B cell (primary cell): ENCODE results near the gene CDK13. TPM values are rescaled to one million over a fixed set of nuclear protein-coding genes. Genes with fewer than 3 reads are reported as not detected.

Experiments
- ATAC-seq: fragments of 200-7000 bp; cut with Tn5 transposase; one replicate; pipeline ENCODE4 v1.10.0; 2021; ENCODE audit warnings: low read depth, mild to moderate bottlenecking, moderate number of reproducible peaks, moderate library complexity
- CTCF ChIA-PET: fragments of 350-600 bp; sonication (Branson Sonifier 250); formaldehyde crosslinking; loops from one replicate; lab custom pipeline; 2021; ENCODE audit warnings: antibody characterized with exemption, inconsistent platforms; lab: Charles Lee
- POLR2A ChIA-PET: fragments of 350-600 bp; sonication (Branson Sonifier 250); formaldehyde crosslinking; loops from one replicate; lab custom pipeline; 2021; ENCODE audit warnings: antibody characterized with exemption; lab: Charles Lee
- DNase-seq: peaks from one replicate; pipeline ENCODE4 v3.0.0; 2013
- H2AFZ ChIP-seq: 2 replicates; pipeline ENCODE4 v1.6.1; 2012; ENCODE audit warnings: mild to moderate bottlenecking, low read depth, low read length; ENCODE audit not compliant: insufficient read depth, poor library complexity, severe bottlenecking
- H3K27ac ChIP-seq, 2 donors: 1 replicate in 1 of 2; 2 replicates in 1 of 2; pipeline ENCODE4 v1.5.1; 2012 to 2013; ENCODE audit warnings: low read length in 2 of 2, mild to moderate bottlenecking in 2 of 2, moderate library complexity in 1 of 2
- H3K27me3 ChIP-seq, 4 experiments: fragments of 200-600 bp in 1 of 4; sonication (generic) in 1 of 4; replicated peaks in 1 of 4; 1 replicate in 2 of 4; 2 replicates in 2 of 4; pipeline versions ENCODE4 v1.6.1 to v1.7.0; 2013 to 2016; ENCODE audit warnings: low read length in 3 of 4, mild to moderate bottlenecking in 2 of 4, mixed read lengths in 1 of 4, moderate library complexity in 1 of 4; ENCODE audit not compliant: insufficient read depth in 4 of 4, control insufficient read depth in 3 of 4; ENCODE audit errors: control extremely low read depth in 1 of 4
- H3K36me3 ChIP-seq, 2 experiments: replicated peaks in 1 of 2; 1 replicate in 1 of 2; 2 replicates in 1 of 2; pipeline versions ENCODE4 v1.6.1 to v1.7.1; 2013; ENCODE audit warnings: low read length in 1 of 2; ENCODE audit not compliant: insufficient read depth in 2 of 2, control insufficient read depth in 1 of 2; ENCODE audit errors: control extremely low read depth in 1 of 2, extremely low read depth in 1 of 2
- H3K4me1 ChIP-seq, 2 donors: fragments of 200-600 bp in 1 of 2; sonication (generic) in 1 of 2; 1 replicate in 1 of 2; 2 replicates in 1 of 2; pipeline versions ENCODE4 v1.5.1 to v1.6.1; 2013 to 2017; ENCODE audit warnings: low read length in 2 of 2; ENCODE audit not compliant: control insufficient read depth in 2 of 2, insufficient read depth in 2 of 2
- H3K4me2 ChIP-seq: replicated peaks from 2 replicates; pipeline ENCODE3; 2012; ENCODE audit warnings: mild to moderate bottlenecking, low read depth, low read length; ENCODE audit not compliant: poor library complexity, severe bottlenecking
- H3K4me3 ChIP-seq, 5 experiments: fragments of 200-600 bp in 1 of 5; sonication (generic) in 1 of 5; 1 replicate in 3 of 5; 2 replicates in 2 of 5; pipeline versions ENCODE4 v1.5.1 to v1.7.0; 2011 to 2016; ENCODE audit warnings: low read length in 4 of 5, mild to moderate bottlenecking in 4 of 5, low read depth in 2 of 5, control low read depth in 1 of 5, moderate library complexity in 1 of 5; ENCODE audit not compliant: insufficient read depth in 1 of 5; ENCODE audit errors: control extremely low read depth in 1 of 5, extremely low read depth in 1 of 5
- H3K79me2 ChIP-seq: fragments of 200-600 bp; sonication (generic); one replicate; pipeline ENCODE4 v1.6.0; 2016; ENCODE audit warnings: low read length; ENCODE audit not compliant: control insufficient read depth, insufficient read depth
- H3K9ac ChIP-seq: fragments of 200-600 bp; sonication (generic); 2 replicates; pipeline ENCODE4 v1.6.1; 2017; ENCODE audit warnings: mild to moderate bottlenecking, low read length, moderate library complexity
- H3K9me3 ChIP-seq, 3 donors: one replicate each; pipeline versions ENCODE4 v1.6.1 to v1.7.1; 2013; ENCODE audit warnings: low read length in 2 of 3; ENCODE audit not compliant: control insufficient read depth in 2 of 3, insufficient read depth in 1 of 3; ENCODE audit errors: control extremely low read depth in 1 of 3
- H4K20me1 ChIP-seq: 2 replicates; pipeline ENCODE4 v1.6.0; 2012; ENCODE audit warnings: mild to moderate bottlenecking, low read length; ENCODE audit not compliant: insufficient read depth, control insufficient read depth, poor library complexity, severe bottlenecking
- H3K27ac Mint-ChIP-seq: one replicate; pipeline ENCODE4 v1.8.0; 2021; ENCODE audit warnings: mixed read lengths
- H3K27me3 Mint-ChIP-seq: one replicate; pipeline ENCODE4 v1.8.0; 2021; ENCODE audit warnings: mixed read lengths
- H3K4me1 Mint-ChIP-seq: one replicate; pipeline ENCODE4 v1.8.0; 2021; ENCODE audit warnings: mixed read lengths
- H3K4me3 Mint-ChIP-seq: one replicate; pipeline ENCODE4 v1.8.0; 2021; ENCODE audit warnings: mixed read lengths
- H3K9me3 Mint-ChIP-seq: one replicate; pipeline ENCODE4 v1.8.0; 2022; ENCODE audit warnings: mixed read lengths; ENCODE audit not compliant: insufficient read depth
- EZH2 ChIP-seq: IDR thresholded peaks from 2 replicates; pipeline ENCODE4 v1.6.1; 2012; ENCODE audit warnings: borderline replicate concordance, low read depth, mild to moderate bottlenecking, moderate library complexity, low read length; ENCODE audit not compliant: insufficient read depth, poor library complexity, severe bottlenecking
- WGBS: methylation state at CpG from one replicate; pipeline ENCODE4 v1.1.5; 2013; ENCODE audit warnings: missing lambda C conversion rate; ENCODE audit not compliant: insufficient coverage; 5-methylcytosine and 5-hydroxymethylcytosine counted together
- intact Hi-C: fragments of 100-400 bp; cut with micrococcal nuclease; formaldehyde crosslinking; loops from one replicate; pipeline ENCODE4 v1.10.0; 2022
- polyA plus RNA-seq: library from polyadenylated mRNA; depleted of rRNA; stranded (reverse); fragments of >200 nt; gene quantifications from 2 replicates; pipeline ENCODE4 v1.2.3, GENCODE V29; 2012
- total RNA-seq, 2 donors: library from RNA; stranded (reverse); fragments of 120-200 nt in 1 of 2; gene quantifications; 1 replicate in 1 of 2; 2 replicates in 1 of 2; pipeline versions ENCODE4 v1.2.3 to v1.2.4, GENCODE V29; 2013 to 2022
- TF ChIP-seq, protein P1 (sequence below): fragments of 200-600 bp; IDR thresholded peaks from one replicate; pipeline ENCODE4 v1.8.0; 2022; ENCODE audit warnings: antibody characterized with exemption, mild to moderate bottlenecking

CDK13 gene
- total and polyA plus RNA-seq, 2 donors (not counting 1 experiment from before 2014, with no cell fraction given): 56.1 to 146 TPM

DNA sequence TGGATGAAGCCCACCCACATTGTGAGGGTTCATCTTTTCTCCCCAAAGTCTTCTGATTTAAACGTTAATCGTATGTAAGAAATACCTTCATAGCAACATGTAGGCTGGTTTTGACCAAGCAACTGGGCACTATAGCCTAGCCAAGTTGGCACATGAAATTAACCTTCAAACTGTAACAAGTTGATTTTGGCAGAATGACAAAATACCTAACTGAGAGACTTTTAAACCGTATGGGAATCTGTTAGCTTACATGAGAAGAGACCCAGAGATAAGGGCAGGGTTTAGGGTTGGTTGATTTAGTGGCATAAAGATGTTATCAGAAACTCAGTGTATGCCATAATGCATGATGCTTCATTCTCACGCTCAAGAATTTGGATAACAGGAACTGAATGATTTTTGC lies 69.5 kb downstream of the CDK13 start:
- DNase-seq (no peak), ATAC-seq (no peak)
- H3K27me3 ChIP-seq: no peaks in the 10 kb centered on the region
- intact Hi-C loops: loop anchor here (5.0 kb wide), 1 partner anchor 67 kb away; the partner anchor contains the start of gene CDK13
- peaks cover 9% of the 10 kb centered on the region for H3K79me2 ChIP-seq
- Mint-ChIP-seq H3K4me3 (no peak overlapping the region), H3K9me3 (no peaks in the 10 kb centered on the region), H3K27ac (no peak overlapping the region), H3K4me1 (peaks cover 24% of the 10 kb centered on the region), H3K27me3 (no peaks in the 10 kb centered on the region)
- H3K9me3 ChIP-seq: no peaks in the 10 kb centered on the region
- no peak overlapping the region for H3K27ac ChIP-seq
- H3K4me1 ChIP-seq: peaks cover 8 to 12% of the 10 kb centered on the region in 2 donors
- WGBS: 100% methylated on average over 3 of the region's 4 CpGs
- POLR2A ChIA-PET: no interaction called here
- no peak overlapping the region for H3K4me2 ChIP-seq
- H2AFZ ChIP-seq: no peak overlapping the region
- H3K9ac ChIP-seq: no peak overlapping the region
- H3K4me3 ChIP-seq: no peak overlapping the region
- no peaks in the 10 kb centered on the region for H4K20me1 ChIP-seq
- H3K36me3 ChIP-seq: peaks cover 5 to 27% of the 10 kb centered on the region in 2 experiments
- TF ChIP-seq, protein P1, sequence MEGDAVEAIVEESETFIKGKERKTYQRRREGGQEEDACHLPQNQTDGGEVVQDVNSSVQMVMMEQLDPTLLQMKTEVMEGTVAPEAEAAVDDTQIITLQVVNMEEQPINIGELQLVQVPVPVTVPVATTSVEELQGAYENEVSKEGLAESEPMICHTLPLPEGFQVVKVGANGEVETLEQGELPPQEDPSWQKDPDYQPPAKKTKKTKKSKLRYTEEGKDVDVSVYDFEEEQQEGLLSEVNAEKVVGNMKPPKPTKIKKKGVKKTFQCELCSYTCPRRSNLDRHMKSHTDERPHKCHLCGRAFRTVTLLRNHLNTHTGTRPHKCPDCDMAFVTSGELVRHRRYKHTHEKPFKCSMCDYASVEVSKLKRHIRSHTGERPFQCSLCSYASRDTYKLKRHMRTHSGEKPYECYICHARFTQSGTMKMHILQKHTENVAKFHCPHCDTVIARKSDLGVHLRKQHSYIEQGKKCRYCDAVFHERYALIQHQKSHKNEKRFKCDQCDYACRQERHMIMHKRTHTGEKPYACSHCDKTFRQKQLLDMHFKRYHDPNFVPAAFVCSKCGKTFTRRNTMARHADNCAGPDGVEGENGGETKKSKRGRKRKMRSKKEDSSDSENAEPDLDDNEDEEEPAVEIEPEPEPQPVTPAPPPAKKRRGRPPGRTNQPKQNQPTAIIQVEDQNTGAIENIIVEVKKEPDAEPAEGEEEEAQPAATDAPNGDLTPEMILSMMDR: no peak
- TF ChIP-seq EZH2: no peak
- CTCF ChIA-PET: interaction anchor here (0.6 to 2.1 kb wide), 6 partner anchors 9 to 123 kb away, joined by 3 to 7 read pairs (median 3); no protein-coding TSS in a partner anchor

DNA sequence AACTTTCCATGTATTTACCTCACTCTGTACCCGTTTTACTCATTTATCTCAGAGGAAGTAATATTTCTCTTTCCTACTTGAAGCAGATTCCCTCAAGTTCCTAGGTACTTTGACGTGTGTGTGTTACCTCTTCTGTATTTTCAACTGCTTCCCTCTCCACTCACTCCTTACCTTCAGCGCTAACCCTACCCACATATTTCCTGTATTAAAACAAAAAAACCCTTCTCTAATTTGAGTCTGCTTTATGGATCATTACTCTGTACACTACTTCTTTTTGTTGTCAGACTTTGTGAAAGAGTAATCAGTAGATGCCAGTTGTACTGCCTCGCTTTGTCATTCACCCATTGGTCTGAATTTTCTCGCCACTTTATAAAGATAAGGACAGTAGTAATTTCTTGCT lies 74.0 kb downstream of the CDK13 start:
- intact Hi-C loops: no loop called here
- Histone ChIP-seq H3K36me3 (peaks cover 6 to 26% of the 10 kb centered on the region in 2 experiments), H3K4me3 (no peak overlapping the region), H3K4me2 (no peak overlapping the region), H3K9ac (no peak overlapping the region), H4K20me1 (peaks cover 9% of the 10 kb centered on the region), H3K27me3 (no peaks in the 10 kb centered on the region), H3K79me2 (peaks cover 16% of the 10 kb centered on the region), H3K9me3 (peaks cover 0 to 1% (median 0%) of the 10 kb centered on the region in 3 donors), H3K4me1 (no peaks in the 10 kb centered on the region), H3K27ac (no peak overlapping the region), H2AFZ (no peak overlapping the region)
- WGBS: 42% methylated on average over 2 of the region's 5 CpGs
- POLR2A ChIA-PET: no interaction called here
- Mint-ChIP-seq H3K4me3 (no peak overlapping the region), H3K9me3 (no peaks in the 10 kb centered on the region), H3K27me3 (no peaks in the 10 kb centered on the region), H3K27ac (no peak overlapping the region), H3K4me1 (peaks cover 7% of the 10 kb centered on the region)
- DNase-seq (no peak), ATAC-seq (no peak)
- no peak for TF ChIP-seq EZH2
- TF ChIP-seq, protein P1: no peak
- CTCF ChIA-PET: no interaction called here
